ENCODE results near the gene TENM3. TPM values are rescaled to one million over a fixed set of nuclear protein-coding genes. Genes with fewer than 3 reads are reported as not detected.

TENM3 gene
- total RNA-seq, 1 experiment from 2014 or later: 71.0 TPM

- CTCF ChIA-PET: no interaction called here
- DNase-seq (ENCODE audit: low spot score): no peak
- H3K4me1 Mint-ChIP-seq: peaks cover 13% of the 10 kb centered on the region
Observed at GRCh38 chr4:182600856-182601255, 357.7 kb downstream of the TENM3 start.

GRCh38 chr4:182604161-182604622 lies 361.0 kb downstream of the TENM3 start:
- Mint-ChIP-seq H3K4me3 (no peak overlapping the region), H3K27ac (no peak overlapping the region), H3K36me3 (peaks cover 5% of the 10 kb centered on the region), H3K9me3 (no peaks in the 10 kb centered on the region), H3K4me1 (0 out of 2 replicates have a peak, but pooled peaks cover 5% of the 10 kb centered on the region), H3K27me3 (ENCODE audit: low read depth) (no peaks in the 10 kb centered on the region)
- ATAC-seq (no peak), DNase-seq (ENCODE audit: low spot score) (no peak)
- CTCF ChIA-PET: no interaction called here
- POLR2A ChIA-PET: no interaction called here
- TF ChIP-seq, protein P1, sequence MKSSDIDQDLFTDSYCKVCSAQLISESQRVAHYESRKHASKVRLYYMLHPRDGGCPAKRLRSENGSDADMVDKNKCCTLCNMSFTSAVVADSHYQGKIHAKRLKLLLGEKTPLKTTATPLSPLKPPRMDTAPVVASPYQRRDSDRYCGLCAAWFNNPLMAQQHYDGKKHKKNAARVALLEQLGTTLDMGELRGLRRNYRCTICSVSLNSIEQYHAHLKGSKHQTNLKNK (CRISPR knock-in tag; IDR thresholded peaks at IDR 0.05): no peak
- TF ChIP-seq RORB (CRISPR knock-in tag; IDR thresholded peaks at IDR 0.05) (no peak), FOXK1 (CRISPR knock-in tag; IDR thresholded peaks at IDR 0.05) (no peak), NR2C2 (CRISPR knock-in tag; IDR thresholded peaks at IDR 0.05) (no peak)

More at GRCh38 chr4:182600856-182601255, 357.7 kb downstream of the TENM3 start:
- ATAC-seq: no peak
- Mint-ChIP-seq H3K27me3 (ENCODE audit: low read depth) (no peaks in the 10 kb centered on the region), H3K4me3 (no peak overlapping the region), H3K27ac (no peak overlapping the region; the same call in 1 of the 2 replicates), H3K9me3 (no peaks in the 10 kb centered on the region), H3K36me3 (peaks cover 5% of the 10 kb centered on the region)
- TF ChIP-seq, protein P2, sequence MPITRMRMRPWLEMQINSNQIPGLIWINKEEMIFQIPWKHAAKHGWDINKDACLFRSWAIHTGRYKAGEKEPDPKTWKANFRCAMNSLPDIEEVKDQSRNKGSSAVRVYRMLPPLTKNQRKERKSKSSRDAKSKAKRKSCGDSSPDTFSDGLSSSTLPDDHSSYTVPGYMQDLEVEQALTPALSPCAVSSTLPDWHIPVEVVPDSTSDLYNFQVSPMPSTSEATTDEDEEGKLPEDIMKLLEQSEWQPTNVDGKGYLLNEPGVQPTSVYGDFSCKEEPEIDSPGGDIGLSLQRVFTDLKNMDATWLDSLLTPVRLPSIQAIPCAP (CRISPR knock-in tag; IDR thresholded peaks at IDR 0.05): no peak
- TF ChIP-seq SMAD4 (CRISPR knock-in tag; IDR thresholded peaks at IDR 0.05) (no peak), NFYB (CRISPR knock-in tag; conservative IDR thresholded peaks at IDR 0.05; ENCODE audit: low read depth) (no peak), E2F1 (CRISPR knock-in tag; IDR thresholded peaks at IDR 0.05) (no peak), GRHL2 (CRISPR knock-in tag; IDR thresholded peaks at IDR 0.05; ENCODE audit: insufficient replicate concordance, severe bottlenecking) (no peak), ZNF671 (CRISPR knock-in tag; IDR thresholded peaks at IDR 0.05) (no peak)
- TF ChIP-seq, protein P3, sequence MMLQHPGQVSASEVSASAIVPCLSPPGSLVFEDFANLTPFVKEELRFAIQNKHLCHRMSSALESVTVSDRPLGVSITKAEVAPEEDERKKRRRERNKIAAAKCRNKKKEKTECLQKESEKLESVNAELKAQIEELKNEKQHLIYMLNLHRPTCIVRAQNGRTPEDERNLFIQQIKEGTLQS (CRISPR knock-in tag; conservative IDR thresholded peaks at IDR 0.05): no peak
- POLR2A ChIA-PET: no interaction called here

GRCh38 chr4:182604953-182605352 lies 361.8 kb downstream of the TENM3 start:
- H3K4me1 Mint-ChIP-seq: 0 out of 2 replicates have a peak, but pooled peaks cover 5% of the 10 kb centered on the region
- H3K27me3 Mint-ChIP-seq (ENCODE audit: low read depth): no peaks in the 10 kb centered on the region
- H3K27ac Mint-ChIP-seq: no peak overlapping the region
- H3K9me3 Mint-ChIP-seq: no peaks in the 10 kb centered on the region
- CTCF ChIA-PET: no interaction called here
- POLR2A ChIA-PET: no interaction called here
- H3K36me3 Mint-ChIP-seq: peaks cover 9% of the 10 kb centered on the region
- no peak overlapping the region for H3K4me3 Mint-ChIP-seq
- ATAC-seq: no peak
- no peak for DNase-seq (ENCODE audit: low spot score)
- TF ChIP-seq NR2C2 (CRISPR knock-in tag; IDR thresholded peaks at IDR 0.05) (no peak), FOXJ3 (CRISPR knock-in tag; IDR thresholded peaks at IDR 0.05; ENCODE audit: borderline replicate concordance) (no peak), KAT7 (CRISPR knock-in tag; IDR thresholded peaks at IDR 0.05; ENCODE audit: borderline replicate concordance) (no peak), TP53 (CRISPR knock-in tag; IDR thresholded peaks at IDR 0.05) (no peak), TCF7 (CRISPR knock-in tag; IDR thresholded peaks at IDR 0.05; ENCODE audit: low read depth) (no peak), ZNF317 (CRISPR knock-in tag; IDR thresholded peaks at IDR 0.05; ENCODE audit: borderline replicate concordance, low read depth) (no peak), ESRRA (CRISPR knock-in tag; IDR thresholded peaks at IDR 0.05; ENCODE audit: borderline replicate concordance) (no peak), SOX15 (CRISPR knock-in tag; IDR thresholded peaks at IDR 0.05) (no peak), STAT6 (CRISPR knock-in tag; conservative IDR thresholded peaks at IDR 0.05; ENCODE audit: low read depth) (no peak)
- TF ChIP-seq, protein P4, sequence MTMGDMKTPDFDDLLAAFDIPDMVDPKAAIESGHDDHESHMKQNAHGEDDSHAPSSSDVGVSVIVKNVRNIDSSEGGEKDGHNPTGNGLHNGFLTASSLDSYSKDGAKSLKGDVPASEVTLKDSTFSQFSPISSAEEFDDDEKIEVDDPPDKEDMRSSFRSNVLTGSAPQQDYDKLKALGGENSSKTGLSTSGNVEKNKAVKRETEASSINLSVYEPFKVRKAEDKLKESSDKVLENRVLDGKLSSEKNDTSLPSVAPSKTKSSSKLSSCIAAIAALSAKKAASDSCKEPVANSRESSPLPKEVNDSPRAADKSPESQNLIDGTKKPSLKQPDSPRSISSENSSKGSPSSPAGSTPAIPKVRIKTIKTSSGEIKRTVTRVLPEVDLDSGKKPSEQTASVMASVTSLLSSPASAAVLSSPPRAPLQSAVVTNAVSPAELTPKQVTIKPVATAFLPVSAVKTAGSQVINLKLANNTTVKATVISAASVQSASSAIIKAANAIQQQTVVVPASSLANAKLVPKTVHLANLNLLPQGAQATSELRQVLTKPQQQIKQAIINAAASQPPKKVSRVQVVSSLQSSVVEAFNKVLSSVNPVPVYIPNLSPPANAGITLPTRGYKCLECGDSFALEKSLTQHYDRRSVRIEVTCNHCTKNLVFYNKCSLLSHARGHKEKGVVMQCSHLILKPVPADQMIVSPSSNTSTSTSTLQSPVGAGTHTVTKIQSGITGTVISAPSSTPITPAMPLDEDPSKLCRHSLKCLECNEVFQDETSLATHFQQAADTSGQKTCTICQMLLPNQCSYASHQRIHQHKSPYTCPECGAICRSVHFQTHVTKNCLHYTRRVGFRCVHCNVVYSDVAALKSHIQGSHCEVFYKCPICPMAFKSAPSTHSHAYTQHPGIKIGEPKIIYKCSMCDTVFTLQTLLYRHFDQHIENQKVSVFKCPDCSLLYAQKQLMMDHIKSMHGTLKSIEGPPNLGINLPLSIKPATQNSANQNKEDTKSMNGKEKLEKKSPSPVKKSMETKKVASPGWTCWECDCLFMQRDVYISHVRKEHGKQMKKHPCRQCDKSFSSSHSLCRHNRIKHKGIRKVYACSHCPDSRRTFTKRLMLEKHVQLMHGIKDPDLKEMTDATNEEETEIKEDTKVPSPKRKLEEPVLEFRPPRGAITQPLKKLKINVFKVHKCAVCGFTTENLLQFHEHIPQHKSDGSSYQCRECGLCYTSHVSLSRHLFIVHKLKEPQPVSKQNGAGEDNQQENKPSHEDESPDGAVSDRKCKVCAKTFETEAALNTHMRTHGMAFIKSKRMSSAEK (CRISPR knock-in tag; IDR thresholded peaks at IDR 0.05; ENCODE audit: borderline replicate concordance): no peak
- TF ChIP-seq, protein P5, sequence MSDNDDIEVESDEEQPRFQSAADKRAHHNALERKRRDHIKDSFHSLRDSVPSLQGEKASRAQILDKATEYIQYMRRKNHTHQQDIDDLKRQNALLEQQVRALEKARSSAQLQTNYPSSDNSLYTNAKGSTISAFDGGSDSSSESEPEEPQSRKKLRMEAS (CRISPR knock-in tag; IDR thresholded peaks at IDR 0.05): no peak
- TF ChIP-seq, protein P6, sequence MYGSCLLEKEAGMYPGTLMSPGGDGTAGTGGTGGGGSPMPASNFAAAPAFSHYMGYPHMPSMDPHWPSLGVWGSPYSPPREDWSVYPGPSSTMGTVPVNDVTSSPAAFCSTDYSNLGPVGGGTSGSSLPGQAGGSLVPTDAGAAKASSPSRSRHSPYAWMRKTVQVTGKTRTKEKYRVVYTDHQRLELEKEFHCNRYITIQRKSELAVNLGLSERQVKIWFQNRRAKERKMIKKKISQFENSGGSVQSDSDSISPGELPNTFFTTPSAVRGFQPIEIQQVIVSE (CRISPR knock-in tag; IDR thresholded peaks at IDR 0.05; ENCODE audit: borderline replicate concordance): no peak
